HuH-7 (cell line): Measurements from ENCODE around the gene ARHGEF2.
A peak's percentile ranks its signal among the peaks of the same experiment; 100 is the strongest.

Source experiments
- DNase-seq: peaks from one replicate; pipeline ENCODE4 v3.0.0; 2011; ENCODE audit warnings: low spot score

The ARHGEF2 gene

DNA sequence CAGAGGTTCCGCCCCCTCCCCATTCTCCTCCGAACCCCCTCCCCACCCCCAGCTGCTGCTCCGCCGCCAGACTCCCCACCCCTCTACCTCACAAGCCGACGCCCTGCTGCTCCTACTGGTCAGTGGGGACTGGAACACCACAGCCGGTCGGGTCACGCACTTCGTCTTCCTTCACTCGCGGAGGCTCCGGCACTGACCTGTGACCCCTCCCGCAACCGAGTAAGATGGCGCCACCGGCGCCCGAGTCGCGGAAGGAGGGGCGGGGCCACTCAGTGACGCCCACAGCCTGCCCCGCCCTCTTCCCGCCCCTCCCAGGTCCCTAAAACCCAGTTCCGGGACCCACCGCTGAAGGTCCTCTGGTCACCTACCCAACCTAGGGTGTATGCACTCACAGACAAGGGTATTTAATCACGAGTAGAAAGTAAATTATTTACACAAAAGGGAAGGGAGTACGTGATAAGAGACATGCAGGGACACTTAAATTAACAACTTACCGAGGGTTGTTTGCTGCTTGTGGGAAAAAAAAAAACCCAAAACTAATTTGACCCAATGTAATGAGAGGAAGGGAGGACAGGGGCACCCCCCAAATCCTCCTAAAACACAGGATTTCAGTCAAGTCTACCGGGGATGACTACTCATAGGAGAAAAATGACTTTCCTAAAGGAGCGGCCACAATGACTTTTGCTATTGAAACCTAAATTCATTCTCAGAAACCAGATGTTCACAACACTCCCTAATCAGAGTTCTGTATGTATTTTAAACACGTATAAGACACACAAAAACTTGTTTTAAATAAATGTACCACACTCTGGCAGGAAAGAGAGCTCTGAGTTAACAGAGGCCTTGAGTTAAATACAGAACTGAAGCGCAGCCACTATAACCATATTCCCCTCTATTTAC, 66.9 kb downstream of the ARHGEF2 start, which contains the start of gene RIT1:
Gene RIT1, minus strand, starts transcription at position 194 of the 900 bp plus-strand sequence. CDS start 588 bp downstream, outside the sequence.
- DNase-seq = peak; percentile 85

DNA sequence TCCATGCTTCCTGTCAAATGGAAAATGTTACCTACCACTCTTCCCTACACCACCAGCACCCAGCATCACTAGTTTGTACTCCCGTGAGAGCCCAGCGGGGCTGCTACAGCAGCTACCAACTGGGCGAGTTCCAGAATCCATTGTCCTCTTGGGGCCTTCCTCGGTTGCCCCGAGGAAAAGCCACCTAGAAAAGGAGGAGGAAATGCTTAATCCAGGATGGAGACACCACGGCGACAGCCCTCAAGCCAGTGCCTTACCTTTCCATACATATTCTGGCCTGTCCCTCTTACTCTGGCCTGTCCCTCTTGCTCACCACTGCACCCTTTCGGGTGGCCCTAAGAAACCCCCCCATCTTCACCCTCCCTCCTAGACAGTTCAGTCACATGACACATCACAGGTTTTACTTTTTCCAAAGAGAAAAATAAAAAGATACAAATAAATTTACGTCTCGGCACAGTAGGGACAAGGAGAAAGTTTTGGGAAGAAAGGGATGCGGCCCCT, 67.7 kb downstream of the ARHGEF2 start:
- DNase-seq = peak; percentile 21

DNA sequence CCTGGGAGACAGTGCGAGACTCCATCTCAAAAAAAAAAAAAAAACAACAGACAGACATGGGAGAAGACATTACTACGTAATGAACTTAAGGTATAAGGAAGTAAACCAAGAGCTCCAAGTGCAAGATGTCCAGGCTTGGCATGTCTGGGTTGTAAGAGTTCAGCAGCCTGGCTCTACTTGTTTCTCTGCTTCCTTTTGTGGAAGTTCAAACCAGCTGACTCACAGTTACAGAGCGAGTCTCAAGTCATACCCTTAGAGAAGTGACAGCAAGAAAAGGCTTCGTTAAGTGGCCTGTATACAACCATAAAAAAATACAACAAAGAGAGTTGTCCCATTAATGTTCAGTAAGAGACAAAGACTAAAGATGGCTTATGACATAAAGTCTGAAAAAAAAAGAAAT, 68.5 kb downstream of the ARHGEF2 start:
- no peak for DNase-seq

DNA sequence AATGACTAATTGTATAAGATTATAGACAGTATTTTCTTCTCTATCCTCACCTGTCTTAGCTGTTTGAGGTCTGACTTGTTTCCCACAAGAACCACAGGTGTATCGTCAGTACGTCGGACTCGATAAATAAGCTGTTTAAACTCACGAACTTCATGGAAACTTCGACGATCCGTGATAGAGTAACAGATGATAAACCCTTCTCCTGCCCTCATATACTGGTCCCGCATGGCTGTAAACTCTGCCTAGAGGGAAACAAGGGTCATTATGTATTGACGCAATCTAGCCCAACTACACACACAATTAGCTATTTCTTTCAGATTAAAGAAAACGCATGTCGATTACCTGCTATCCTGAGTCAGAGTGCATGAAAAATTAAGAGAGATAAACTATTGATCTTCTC, 74.1 kb downstream of the ARHGEF2 start:
- no peak for DNase-seq

DNA sequence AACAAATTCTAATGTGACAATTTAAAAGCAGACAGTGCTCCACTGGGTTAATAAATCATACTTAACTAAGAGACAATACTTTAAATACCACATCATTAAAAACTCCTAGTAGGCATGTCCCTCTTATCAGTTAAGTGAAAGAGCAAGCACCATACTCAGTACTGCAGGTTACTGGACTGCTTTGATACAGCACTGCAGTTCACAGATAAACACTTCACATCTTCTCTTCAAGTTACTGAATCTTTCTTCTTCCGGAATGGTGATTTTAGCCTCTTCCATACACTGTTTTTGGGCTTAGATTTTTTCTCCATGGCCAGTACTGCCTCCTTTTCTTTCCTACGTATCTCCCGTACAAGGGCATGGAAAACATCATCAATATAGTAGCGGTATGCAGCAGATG, 78.2 kb downstream of the ARHGEF2 start:
- no peak for DNase-seq

DNA sequence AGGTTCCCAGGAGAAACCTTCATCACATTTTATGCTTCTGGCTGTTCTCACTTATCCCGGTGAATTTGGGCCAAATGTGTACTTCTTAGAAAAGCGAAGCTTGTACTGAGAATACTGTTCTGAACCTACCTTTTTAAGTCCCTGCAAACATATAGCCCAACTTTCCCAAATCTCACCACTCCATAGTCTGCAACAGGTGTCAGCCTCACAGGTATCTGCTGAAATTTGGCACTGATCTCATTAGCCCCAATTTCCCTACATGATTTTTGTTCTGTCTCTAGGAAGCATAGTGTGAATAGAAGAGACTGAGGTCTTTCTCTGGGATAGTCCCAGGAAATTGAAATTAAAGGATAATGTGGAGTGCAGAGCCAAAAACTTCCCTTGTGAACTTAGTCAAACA, 78.7 kb downstream of the ARHGEF2 start:
- DNase-seq = no peak

DNA sequence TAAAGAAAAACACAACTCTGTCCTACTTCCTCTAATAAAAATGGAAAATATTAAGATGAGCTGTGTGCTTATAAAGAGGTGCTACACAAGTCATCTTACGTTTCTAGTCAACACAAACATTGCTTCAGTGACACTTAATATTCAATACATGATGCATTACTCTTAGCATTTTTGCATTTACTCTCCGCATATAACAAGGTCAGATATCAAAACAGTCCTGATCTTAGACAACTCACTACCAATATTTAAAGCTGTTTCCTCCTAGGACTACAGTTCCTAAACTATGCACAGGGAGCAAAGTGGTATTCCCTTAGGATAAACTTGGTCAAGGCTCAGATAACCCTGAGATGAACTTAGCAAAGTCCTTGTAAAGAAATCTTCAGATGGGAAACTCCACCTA, 79.5 kb downstream of the ARHGEF2 start:
- DNase-seq = no peak

DNA sequence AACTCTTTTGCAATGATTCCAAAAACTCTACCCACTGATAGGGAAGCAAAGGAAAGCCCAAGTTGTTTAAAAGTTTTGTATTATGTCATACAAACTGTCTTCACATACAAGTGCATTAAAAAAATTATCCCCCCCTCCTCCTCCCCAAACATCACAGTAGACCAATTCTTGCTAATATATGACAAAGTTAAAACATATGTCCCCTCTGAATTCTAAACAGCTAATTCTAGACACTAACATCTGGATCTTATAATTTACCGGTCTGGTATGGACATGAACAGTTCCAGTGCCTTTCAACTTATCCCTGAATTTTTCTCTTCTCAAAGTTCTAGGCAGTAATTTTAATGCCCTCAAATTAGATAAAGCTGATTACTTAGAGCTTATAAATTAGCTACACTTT, 80.6 kb downstream of the ARHGEF2 start:
- DNase-seq = no peak
